Activated B cell treated with CpG ODN at 0.5 μM for 24 hours (primary cell): ENCODE results near the gene PALM3. TPM values are rescaled to one million over a fixed set of nuclear protein-coding genes. Genes with fewer than 3 reads are reported as not detected.

Source experiments
- ATAC-seq: fragments of 200-7000 bp; cut with Tn5 transposase; one replicate; pipeline ENCODE4 v1.10.0; 2021; ENCODE audit warnings: low read depth, mild to moderate bottlenecking, moderate library complexity
- CTCF ChIA-PET: fragments of 350-600 bp; sonication (Branson Sonifier 250); formaldehyde crosslinking; loops from one replicate; lab custom pipeline; 2021; ENCODE audit warnings: antibody characterized with exemption; lab: Charles Lee
- POLR2A ChIA-PET: fragments of 350-600 bp; sonication (Branson Sonifier 250); formaldehyde crosslinking; loops from one replicate; lab custom pipeline; 2021; ENCODE audit warnings: antibody characterized with exemption; lab: Charles Lee
- DNase-seq: peaks from one replicate; pipeline ENCODE4 v3.0.0; 2022
- H3K27ac Mint-ChIP-seq: one replicate; pipeline ENCODE4 v1.8.0; 2020; ENCODE audit warnings: mixed read lengths
- H3K27me3 Mint-ChIP-seq: one replicate; pipeline ENCODE4 v1.8.0; 2021; ENCODE audit warnings: mixed read lengths
- H3K36me3 Mint-ChIP-seq: one replicate; pipeline ENCODE4 v1.8.0; 2021; ENCODE audit warnings: low read depth, mixed read lengths
- H3K4me1 Mint-ChIP-seq: one replicate; pipeline ENCODE4 v1.8.0; 2021; ENCODE audit warnings: mixed read lengths
- H3K4me3 Mint-ChIP-seq: one replicate; pipeline ENCODE4 v1.8.0; 2020; ENCODE audit warnings: mild to moderate bottlenecking, mixed read lengths
- H3K9me3 Mint-ChIP-seq: one replicate; pipeline ENCODE4 v1.8.0; 2020; ENCODE audit warnings: mixed read lengths
- CTCF ChIP-seq: fragments of 200-600 bp; IDR thresholded peaks from one replicate; pipeline ENCODE4 v1.8.0; 2022; ENCODE audit warnings: antibody characterized with exemption, mild to moderate bottlenecking
- intact Hi-C: fragments of 100-400 bp; cut with micrococcal nuclease; formaldehyde crosslinking; loops from one replicate; pipeline ENCODE4 v1.15.1; 2024
- total RNA-seq: library from RNA; stranded (reverse); gene quantifications from 2 replicates; pipeline ENCODE4 v1.2.3, GENCODE V29; 2022

Gene PALM3
- total RNA-seq, 1 donor from 2014 or later = not detected

- Mint-ChIP-seq H3K36me3 (peaks cover 39% of the 10 kb centered on the region), H3K27ac (no peak overlapping the region), H3K4me1 (no peaks in the 10 kb centered on the region), H3K27me3 (no peaks in the 10 kb centered on the region), H3K4me3 (no peak overlapping the region), H3K9me3 (no peaks in the 10 kb centered on the region)
- no peak for DNase-seq
- intact Hi-C loops = no loop called here
- TF ChIP-seq CTCF = no peak
- ChIA-PET CTCF (no interaction called here), POLR2A (no interaction called here)
- no peak for ATAC-seq
Observed at GRCh38 chr19:14106840-14107239, 45.0 kb upstream of the PALM3 start.

GRCh38 chr19:14105680-14106079, 43.8 kb upstream of the PALM3 start:
- peaks cover 47% of the 10 kb centered on the region for H3K36me3 Mint-ChIP-seq
- POLR2A ChIA-PET = no interaction called here

GRCh38 chr19:14103310-14103709, 41.4 kb upstream of the PALM3 start:
- Mint-ChIP-seq H3K9me3 (no peaks in the 10 kb centered on the region), H3K4me3 (no peak overlapping the region), H3K36me3 (peaks cover 50% of the 10 kb centered on the region), H3K4me1 (no peaks in the 10 kb centered on the region), H3K27me3 (no peaks in the 10 kb centered on the region), H3K27ac (no peak overlapping the region)
- no peak for DNase-seq
- ChIA-PET CTCF (interaction anchor here (0.6 kb wide), 1 partner anchor 37 kb away, joined by 3 read pairs; no protein-coding TSS in a partner anchor), POLR2A (no interaction called here)
- intact Hi-C loops = no loop called here
- TF ChIP-seq CTCF = no peak
- no peak for ATAC-seq

More at GRCh38 chr19:14105680-14106079, 43.8 kb upstream of the PALM3 start:
- no peak overlapping the region for H3K4me3 Mint-ChIP-seq
- intact Hi-C loops = no loop called here
- H3K9me3 Mint-ChIP-seq = no peaks in the 10 kb centered on the region
- ATAC-seq (no peak), DNase-seq (no peak)
- H3K4me1 Mint-ChIP-seq = no peaks in the 10 kb centered on the region
- H3K27ac Mint-ChIP-seq = no peak overlapping the region
- CTCF ChIA-PET = interaction anchor here (1.1 kb wide), 1 partner anchor 9 kb away, joined by 3 read pairs; no protein-coding TSS in a partner anchor
- no peak for TF ChIP-seq CTCF
- no peaks in the 10 kb centered on the region for H3K27me3 Mint-ChIP-seq

- ChIA-PET CTCF (no interaction called here), POLR2A (no interaction called here)
- TF ChIP-seq CTCF = no peak
- Mint-ChIP-seq H3K27me3 (no peaks in the 10 kb centered on the region), H3K4me1 (no peaks in the 10 kb centered on the region), H3K9me3 (no peaks in the 10 kb centered on the region), H3K36me3 (peaks cover 50% of the 10 kb centered on the region), H3K27ac (no peak overlapping the region), H3K4me3 (no peak overlapping the region)
- intact Hi-C loops = no loop called here
- no peak for ATAC-seq
- no peak for DNase-seq
Observed at GRCh38 chr19:14102756-14103155, 40.9 kb upstream of the PALM3 start.

GRCh38 chr19:14102102-14102696, 40.3 kb upstream of the PALM3 start:
- POLR2A ChIA-PET = no interaction called here
- no peaks in the 10 kb centered on the region for H3K27me3 Mint-ChIP-seq
- H3K27ac Mint-ChIP-seq = no peak overlapping the region
- peaks cover 48% of the 10 kb centered on the region for H3K36me3 Mint-ChIP-seq
- H3K4me1 Mint-ChIP-seq = no peaks in the 10 kb centered on the region
- DNase-seq = no peak
- CTCF ChIA-PET = no interaction called here
- no peak for TF ChIP-seq CTCF
- no peak for ATAC-seq
- intact Hi-C loops = no loop called here
- H3K4me3 Mint-ChIP-seq = no peak overlapping the region
- no peaks in the 10 kb centered on the region for H3K9me3 Mint-ChIP-seq
